ENCODE results near the gene CAMKMT.

CAMKMT gene

GRCh38 chr2:44477657-44478414 lies 116.1 kb downstream of the CAMKMT start:
- no peak for DNase-seq (ENCODE audit: low spot score)
- Histone ChIP-seq H3K27ac (no peak overlapping the region), H3K4me3 (no peak overlapping the region)
- no peak for TF ChIP-seq CTCF (IDR thresholded peaks at IDR 0.05)

DNA sequence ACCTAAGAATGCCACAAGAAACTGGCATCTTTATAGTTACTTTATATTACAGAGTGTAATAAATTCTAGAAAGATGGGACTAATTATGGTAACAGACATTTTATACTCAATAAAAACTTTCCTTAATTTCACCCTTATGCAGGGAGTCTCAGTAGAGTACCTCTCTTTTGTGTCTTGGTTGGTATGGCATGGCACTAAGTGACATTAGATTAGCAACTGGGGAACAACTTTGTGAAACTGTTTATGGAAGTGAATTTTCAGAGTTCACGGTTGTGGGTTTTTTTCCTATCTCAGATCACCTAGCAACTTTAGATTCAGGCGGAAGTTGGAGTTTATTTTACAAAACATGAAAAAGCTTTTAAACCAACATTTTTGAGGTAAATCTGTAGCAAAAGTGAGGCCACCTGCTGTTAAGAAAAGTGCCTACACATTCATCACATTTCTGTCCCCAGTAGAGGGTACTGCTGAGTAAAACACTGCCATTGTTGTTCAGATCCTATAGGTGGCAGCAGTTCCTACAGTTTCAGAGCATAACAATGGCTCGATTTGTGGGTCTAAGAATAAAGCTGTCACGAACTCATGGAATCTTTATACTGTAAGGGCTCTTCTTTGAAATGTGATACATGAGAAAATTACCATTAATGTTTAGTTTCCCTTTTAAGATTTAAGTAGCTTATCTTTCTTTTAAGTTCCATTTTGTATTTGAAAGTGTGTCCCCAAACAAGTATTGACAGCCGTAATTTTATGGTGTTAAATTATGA lies 117.6 kb downstream of the CAMKMT start:
- no peak overlapping the region for H3K27ac ChIP-seq
- no peak for DNase-seq (ENCODE audit: low spot score)
- TF ChIP-seq CTCF (IDR thresholded peaks at IDR 0.05), result peak; percentile 96
- H3K4me3 ChIP-seq, result no peak overlapping the region

GRCh38 chr2:44480068-44480467 lies 118.3 kb downstream of the CAMKMT start:
- no peak overlapping the region for H3K27ac ChIP-seq
- H3K4me3 ChIP-seq, result no peak overlapping the region
- no peak for DNase-seq (ENCODE audit: low spot score)
- no peak for TF ChIP-seq CTCF (IDR thresholded peaks at IDR 0.05)

DNA sequence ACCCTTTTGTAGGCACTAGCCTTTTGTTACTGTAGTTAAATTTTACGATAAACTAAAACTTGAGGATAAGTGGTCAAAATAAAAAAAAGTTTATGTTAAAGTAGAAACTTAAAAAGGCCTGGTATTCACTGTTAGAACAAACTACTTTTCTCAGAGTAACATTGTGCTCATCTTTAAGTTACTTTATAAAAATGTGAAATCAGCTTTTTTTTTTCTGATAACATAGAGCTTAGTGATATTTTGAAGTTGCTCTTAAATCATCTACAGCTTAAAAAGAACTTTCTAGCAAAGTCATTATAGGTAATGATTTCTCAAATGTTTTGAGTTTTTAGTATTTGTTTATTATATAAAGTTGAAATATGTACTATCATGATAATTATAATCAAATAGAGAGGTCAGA lies 125.3 kb downstream of the CAMKMT start:
- Histone ChIP-seq H3K4me3 (no peak overlapping the region), H3K27ac (no peak overlapping the region)
- no peak for TF ChIP-seq CTCF (IDR thresholded peaks at IDR 0.05)
- DNase-seq (ENCODE audit: low spot score), result no peak

GRCh38 chr2:44490726-44491125 lies 129.0 kb downstream of the CAMKMT start:
- Histone ChIP-seq H3K4me3 (no peak overlapping the region), H3K27ac (no peak overlapping the region)
- no peak for DNase-seq (ENCODE audit: low spot score)
- no peak for TF ChIP-seq CTCF (IDR thresholded peaks at IDR 0.05)

- H3K27ac ChIP-seq, result no peak overlapping the region
- DNase-seq (ENCODE audit: low spot score), result no peak
- no peak overlapping the region for H3K4me3 ChIP-seq
- no peak for TF ChIP-seq CTCF (IDR thresholded peaks at IDR 0.05)
Observed at GRCh38 chr2:44494006-44494405, 132.3 kb downstream of the CAMKMT start.

DNA sequence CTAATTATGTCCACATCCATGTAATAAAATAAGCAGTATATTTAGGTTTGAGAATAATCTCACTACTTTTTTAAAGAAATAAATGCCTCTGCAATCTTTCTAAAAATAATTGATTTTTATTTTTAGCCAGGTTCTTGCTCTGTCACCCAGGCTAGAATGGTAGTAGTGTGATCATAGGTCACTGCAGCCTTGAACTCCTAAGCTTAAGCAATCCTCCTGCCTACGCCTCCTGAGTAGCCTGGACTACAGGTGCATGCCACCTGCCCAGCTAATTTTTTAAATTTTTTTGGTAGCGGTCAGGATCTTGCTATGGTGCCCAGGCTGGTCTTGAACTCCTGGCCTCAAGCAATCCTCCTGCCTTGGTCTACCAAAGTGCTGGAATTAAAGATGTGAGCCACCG lies 133.3 kb downstream of the CAMKMT start:
- no peak overlapping the region for H3K27ac ChIP-seq
- DNase-seq (ENCODE audit: low spot score), result no peak
- H3K4me3 ChIP-seq, result no peak overlapping the region
- no peak for TF ChIP-seq CTCF (IDR thresholded peaks at IDR 0.05)
